Lung (tissue), 12 donors: ENCODE data around the gene REC114. TPM values are rescaled to one million over a fixed set of nuclear protein-coding genes. Genes with fewer than 3 reads are reported as not detected.

ENCODE experiments used
- ATAC-seq: fragments of 200-7000 bp; cut with Tn5 transposase; one replicate; pipeline ENCODE4 v1.9.1; 2020; ENCODE audit warnings: moderate number of reproducible peaks; ENCODE audit not compliant: insufficient read depth, low FRiP score
- DNase-seq, 3 donors: peaks; one replicate each; pipeline ENCODE4 v3.0.0-alpha.2; 2013 to 2017
- H3K27ac ChIP-seq, 2 donors: one replicate each; pipeline ENCODE4 v1.5.1; 2013; ENCODE audit warnings: mild to moderate bottlenecking in 2 of 2, moderate library complexity in 2 of 2, control low read depth in 1 of 2, inconsistent platforms in 1 of 2, low read depth in 1 of 2, low read length in 1 of 2
- H3K27me3 ChIP-seq, 3 donors: one replicate each; pipeline ENCODE4 v1.5.1; 2013; ENCODE audit warnings: low read length in 2 of 3; ENCODE audit not compliant: control insufficient read depth in 3 of 3, insufficient read depth in 3 of 3
- H3K36me3 ChIP-seq, 4 donors: one replicate each; pipeline ENCODE4 v1.5.1; 2013; ENCODE audit warnings: low read length in 4 of 4, mild to moderate bottlenecking in 1 of 4, moderate library complexity in 1 of 4; ENCODE audit not compliant: control insufficient read depth in 4 of 4, insufficient read depth in 4 of 4
- H3K4me1 ChIP-seq, 5 donors: one replicate each; pipeline ENCODE4 v1.5.1; 2013; ENCODE audit warnings: low read length in 5 of 5, mild to moderate bottlenecking in 2 of 5, moderate library complexity in 1 of 5; ENCODE audit not compliant: control insufficient read depth in 5 of 5, insufficient read depth in 5 of 5
- H3K4me3 ChIP-seq: one replicate; pipeline ENCODE4 v1.5.1; 2013; ENCODE audit warnings: mild to moderate bottlenecking, control low read depth, moderate library complexity
- H3K9ac ChIP-seq, 2 donors: one replicate each; pipeline ENCODE4 v1.5.1; 2013; ENCODE audit warnings: low read length in 2 of 2, control low read depth in 1 of 2; ENCODE audit not compliant: insufficient read depth in 1 of 2
- H3K9me3 ChIP-seq, 4 donors: one replicate each; pipeline ENCODE4 v1.5.1; 2013; ENCODE audit warnings: low read length in 3 of 4, mild to moderate bottlenecking in 1 of 4, moderate library complexity in 1 of 4; ENCODE audit not compliant: control insufficient read depth in 4 of 4, insufficient read depth in 3 of 4
- CTCF ChIP-seq: IDR thresholded peaks from 2 replicates; pipeline ENCODE4 v1.5.1; 2012; ENCODE audit warnings: mild to moderate bottlenecking; ENCODE audit errors: control extremely low read depth, extremely low read depth
- WGBS, 2 donors: extraction: QIAGEN DNeasy Blood & Tissue Kit; methylation state at CpG; one replicate each; pipeline ENCODE4 v1.1.7; 2013; 5-methylcytosine and 5-hydroxymethylcytosine counted together
- polyA plus RNA-seq, 2 donors: library from polyadenylated mRNA; stranded (reverse); fragments of 200-250 nt; gene quantifications; one replicate each; pipeline ENCODE4 v1.2.1, GENCODE V29; 2013
- total RNA-seq, 2 donors: library from RNA; depleted of rRNA in 1 of 2; stranded (reverse); fragments of >200 nt in 1 of 2; gene quantifications; one replicate each; pipeline ENCODE4 v1.2.1, GENCODE V29; 2014 to 2021
- donor health status: control.
- donor health status: control.
- donor health status: Bipolar disorder and iron deficiency.
- donor health status: healthy.
- donor health status: DM: yes; HTN: yes; CAD: no.

REC114 gene
- total and polyA plus RNA-seq, 4 donors, result 0.15 TPM; not detected in 3

GRCh38 chr15:73578026-73578425 is 135.1 kb downstream of the REC114 start:
- Histone ChIP-seq H3K27ac (no peak overlapping the region), H3K4me3 (no peak overlapping the region), H3K27me3 (no peaks in the 10 kb centered on the region), H3K9ac (no peak overlapping the region), H3K9me3 (no peaks in the 10 kb centered on the region), H3K4me1 (peaks cover 0 to 6% (median 0%) of the 10 kb centered on the region in 5 donors), H3K36me3 (peaks cover 20 to 45% (median 24%) of the 10 kb centered on the region in 4 donors)
- no peak for TF ChIP-seq CTCF
- DNase-seq (no peak), ATAC-seq (no peak)
- WGBS, 2 donors, result 89 to 91% methylated on average over 2 of the region's 2 CpGs

DNA sequence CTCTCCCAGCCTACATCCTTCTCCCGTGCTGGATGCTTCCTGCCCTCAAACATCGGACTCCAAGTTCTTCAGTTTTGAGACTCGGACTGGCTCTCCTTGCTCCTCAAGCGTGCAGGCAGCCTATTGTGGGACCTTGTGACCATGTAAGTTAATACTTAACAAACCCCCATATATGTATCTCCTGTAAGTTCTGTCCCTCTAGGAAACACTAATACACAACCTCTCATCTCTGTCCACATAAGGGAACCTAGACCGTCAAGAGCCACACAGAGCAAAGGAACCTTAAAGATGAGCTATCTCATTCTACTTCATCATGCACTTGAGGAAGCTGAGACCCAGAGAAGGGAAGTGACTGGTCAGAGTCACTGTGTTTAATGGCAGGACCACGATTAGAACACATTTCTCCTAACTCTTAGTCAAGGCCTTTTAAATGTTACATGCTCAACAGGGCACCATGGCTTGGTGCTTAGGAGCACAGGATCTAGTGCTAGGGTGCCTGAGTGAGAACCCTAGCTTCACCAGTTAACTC is 140.0 kb downstream of the REC114 start:
- H3K27me3 ChIP-seq, result no peaks in the 10 kb centered on the region
- ATAC-seq (no peak), DNase-seq (no peak)
- peaks cover 0 to 1% (median 0%) of the 10 kb centered on the region in 5 donors for H3K4me1 ChIP-seq
- TF ChIP-seq CTCF, result no peak
- no peak overlapping the region for H3K27ac ChIP-seq
- no peak overlapping the region for H3K4me3 ChIP-seq
- H3K9ac ChIP-seq, result no peak overlapping the region
- H3K9me3 ChIP-seq, result no peaks in the 10 kb centered on the region
- peaks cover 31 to 65% (median 39%) of the 10 kb centered on the region in 4 donors for H3K36me3 ChIP-seq
- 77 to 84% methylated on average over 6 of the region's 6 CpGs for WGBS, 2 donors

DNA sequence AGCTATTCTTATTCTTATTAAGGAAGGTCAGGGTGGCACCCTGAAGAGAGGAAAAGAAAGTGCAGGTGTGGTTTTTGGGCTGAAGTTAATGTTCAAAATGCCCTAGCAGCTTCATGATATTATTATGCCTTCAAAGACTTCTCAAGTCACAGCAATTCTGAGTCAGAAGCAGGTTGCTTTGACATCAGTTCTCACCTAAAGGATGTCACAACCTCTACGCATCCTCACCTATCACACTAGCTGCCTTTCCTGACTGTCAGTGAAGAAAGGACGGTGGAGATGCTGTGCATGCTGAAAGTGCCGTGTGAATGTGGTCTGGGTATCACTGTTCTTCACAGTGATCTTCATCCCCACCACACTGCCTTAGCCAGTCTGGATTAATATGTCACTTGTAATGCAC is 140.6 kb downstream of the REC114 start:
- no peak for TF ChIP-seq CTCF
- 97% methylated on average over 3 of the region's 3 CpGs for WGBS, 2 donors
- no peak overlapping the region for H3K27ac ChIP-seq
- no peak for ATAC-seq
- no peaks in the 10 kb centered on the region for H3K27me3 ChIP-seq
- no peak overlapping the region for H3K9ac ChIP-seq
- H3K4me1 ChIP-seq, result peaks cover 0 to 1% (median 0%) of the 10 kb centered on the region in 5 donors
- H3K36me3 ChIP-seq, result peaks cover 31 to 63% (median 41%) of the 10 kb centered on the region in 4 donors
- no peaks in the 10 kb centered on the region for H3K9me3 ChIP-seq
- no peak overlapping the region for H3K4me3 ChIP-seq
- no peak for DNase-seq
